Inflammatory macrophage (primary cell): Measurements from ENCODE around the gene NRG2.
A peak's percentile ranks its signal among the peaks of the same experiment; 100 is the strongest.

Source experiments
- DNase-seq, 2 donors: peaks; one replicate each; pipeline ENCODE4 v3.0.0-alpha.2; 2020 to 2022

Gene NRG2

DNA sequence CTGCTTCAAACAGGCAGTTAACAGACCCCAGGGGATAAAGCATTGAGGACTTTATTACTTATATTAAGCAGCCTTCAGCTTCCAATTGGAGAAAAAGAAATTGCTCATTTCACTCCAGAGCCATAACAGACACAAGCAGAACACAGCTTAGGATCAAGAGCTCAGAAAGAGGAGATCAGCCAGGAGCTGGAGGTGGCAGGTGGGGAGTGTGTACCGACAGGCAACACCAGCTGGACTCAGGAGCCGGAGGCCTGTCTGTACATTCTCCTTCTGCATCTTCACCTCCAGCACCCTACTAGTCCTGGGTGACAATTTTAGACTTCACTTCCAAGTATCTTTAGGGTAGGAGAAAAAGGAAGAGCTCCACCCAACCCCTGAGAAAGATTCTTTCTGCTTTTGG lies 35.8 kb downstream of the NRG2 start:
- no peak for DNase-seq

DNA sequence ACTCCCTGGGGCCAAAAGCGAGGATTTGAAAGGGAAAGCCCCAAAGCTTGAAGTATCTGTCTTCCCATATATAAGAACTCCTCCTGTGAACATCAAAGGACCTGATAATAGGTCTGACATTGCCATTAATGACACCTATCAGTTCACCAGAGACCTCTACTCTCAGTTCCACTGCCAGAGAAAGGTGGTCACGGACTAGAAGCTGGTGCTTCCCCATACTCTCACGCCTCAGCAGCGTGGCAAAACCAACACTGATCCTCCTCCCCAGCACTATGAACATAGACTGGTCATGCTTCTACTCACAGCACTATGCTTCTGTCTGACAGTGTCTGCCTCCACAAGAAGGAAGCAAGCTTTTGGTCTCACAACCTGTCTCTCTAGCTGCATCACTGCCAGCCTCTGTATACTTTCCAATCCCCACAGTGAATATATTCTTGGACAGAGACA lies 37.9 kb downstream of the NRG2 start:
- no peak for DNase-seq

DNA sequence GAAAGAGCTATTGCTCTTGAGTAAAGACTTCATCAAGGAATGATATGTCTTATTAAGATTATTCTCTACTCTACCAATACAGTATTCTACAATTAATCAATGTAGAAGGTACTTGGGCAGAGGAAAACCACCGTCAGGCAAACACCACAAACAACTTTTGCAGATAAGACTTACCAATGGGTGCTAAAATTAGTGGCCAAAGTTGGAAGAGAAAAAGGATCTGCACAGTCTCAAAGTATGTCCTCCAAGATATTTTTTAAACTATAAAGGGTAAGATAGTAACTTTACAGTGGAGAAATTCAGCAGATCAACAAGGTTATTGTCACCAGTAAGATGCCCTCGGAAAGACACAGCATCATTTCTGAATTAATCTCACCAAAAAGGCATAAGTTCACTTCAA lies 38.9 kb downstream of the NRG2 start:
- no peak for DNase-seq

DNA sequence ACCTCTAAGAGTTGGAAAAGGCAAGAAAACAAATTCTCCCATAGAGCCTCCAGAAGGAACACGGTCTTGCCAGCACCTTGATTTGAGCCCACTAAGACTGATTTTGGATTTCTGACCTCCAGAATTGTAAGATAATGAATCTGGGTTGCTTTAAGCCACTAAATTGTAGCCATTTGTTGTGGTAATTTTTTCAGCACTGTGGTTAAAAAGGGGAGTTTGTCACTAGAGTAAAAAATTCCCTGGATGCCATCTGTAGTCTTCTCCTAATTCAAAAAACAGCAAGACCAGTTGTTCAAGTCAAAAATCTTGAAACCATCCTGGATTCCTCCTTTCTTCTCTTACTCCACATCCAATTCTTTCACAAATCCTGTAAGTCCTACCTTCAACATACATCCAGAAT lies 39.6 kb downstream of the NRG2 start:
- DNase-seq, result no peak

DNA sequence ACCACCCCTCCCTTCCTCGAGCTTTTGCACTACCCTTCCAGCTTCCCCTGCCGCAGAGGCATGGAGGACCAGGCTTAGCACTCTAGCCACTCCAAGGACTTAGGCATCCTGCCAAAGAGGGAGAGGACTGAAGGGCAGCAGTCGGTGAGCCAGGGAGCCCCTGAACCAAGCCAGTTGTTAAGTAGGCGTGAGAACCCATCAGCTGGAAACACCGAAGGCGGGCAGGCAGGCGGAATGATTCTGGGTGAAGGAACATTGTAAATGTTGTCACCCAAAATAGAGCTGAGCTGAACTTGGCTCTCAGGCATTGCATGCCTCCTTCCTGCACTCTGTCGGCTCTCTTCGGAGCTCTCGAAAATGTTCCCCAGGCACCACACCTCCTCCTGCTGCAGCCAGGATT lies 42.8 kb downstream of the NRG2 start:
- no peak for DNase-seq

DNA sequence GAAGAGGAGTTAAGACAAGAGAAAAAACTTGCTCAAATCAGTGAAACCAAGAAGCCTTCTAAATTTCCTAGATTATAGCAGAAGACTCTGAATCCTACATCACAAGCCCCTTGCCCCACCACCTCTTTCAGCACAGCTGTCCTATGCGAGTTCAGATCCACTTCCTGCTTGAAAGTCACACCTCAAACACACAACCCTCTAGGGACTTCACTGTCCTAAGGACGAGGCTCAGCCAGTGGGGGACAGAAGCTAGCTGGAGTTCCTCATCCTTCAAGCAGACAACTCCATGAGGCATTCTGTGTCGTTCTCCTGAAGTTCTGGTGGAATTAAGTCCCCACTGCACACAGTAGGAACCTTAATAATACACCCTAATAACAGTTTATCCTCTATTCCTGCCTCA lies 44.3 kb downstream of the NRG2 start:
- no peak for DNase-seq

DNA sequence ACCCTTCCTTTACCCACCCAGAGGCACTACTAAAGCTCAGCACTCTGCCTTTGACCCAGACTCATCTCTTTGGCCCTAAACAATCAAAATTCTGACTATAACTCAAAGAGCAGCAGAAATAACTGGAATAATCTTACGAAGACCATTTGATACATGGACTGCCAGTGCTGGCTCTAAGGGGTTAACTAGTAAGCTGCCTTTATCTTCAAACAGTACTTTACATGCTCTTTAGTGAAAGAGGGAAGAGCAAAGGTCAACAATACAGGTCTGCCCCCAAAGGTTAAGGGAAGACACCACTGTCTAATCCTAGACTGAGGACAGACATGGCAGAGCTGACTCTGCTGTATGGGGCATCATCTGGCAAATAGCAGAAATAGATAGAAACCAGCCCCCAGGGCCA lies 45.8 kb downstream of the NRG2 start:
- no peak for DNase-seq

DNA sequence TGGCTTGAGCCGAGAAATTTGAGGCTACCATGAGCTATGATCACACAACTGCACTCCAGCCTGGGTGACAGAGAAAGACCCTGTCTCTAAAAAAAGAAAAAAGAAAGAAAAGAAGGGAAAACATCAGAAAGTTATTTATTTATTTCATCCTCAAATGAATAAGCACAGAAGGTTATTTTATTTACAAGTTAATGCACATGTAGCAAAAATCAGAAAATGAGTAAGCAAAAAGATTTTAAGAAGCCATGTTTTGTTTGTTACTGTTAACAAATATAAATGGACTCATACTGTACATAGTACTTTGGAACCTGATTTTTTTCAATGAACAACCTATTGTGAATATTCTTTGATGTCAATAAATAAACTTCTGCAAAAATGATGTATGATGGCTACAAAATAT lies 47.2 kb downstream of the NRG2 start:
- DNase-seq, result no peak

DNA sequence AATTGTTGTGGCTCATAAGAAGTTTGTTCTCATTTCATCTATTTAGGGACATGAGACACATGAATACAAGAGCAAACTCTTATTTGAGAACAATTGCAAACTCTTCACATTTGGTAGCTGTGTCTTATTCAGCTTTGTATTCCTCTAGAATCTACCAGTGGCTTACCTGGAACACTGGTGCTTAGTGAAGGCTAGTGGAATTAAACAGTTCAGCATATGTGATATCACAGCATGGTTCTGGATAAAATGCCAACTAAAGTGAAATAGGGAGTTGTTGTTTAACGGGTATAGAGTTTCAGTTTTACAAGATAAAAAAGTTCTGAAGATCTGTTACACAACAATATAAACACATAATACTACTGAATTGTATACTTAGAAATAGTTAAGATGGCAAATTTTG lies 48.9 kb downstream of the NRG2 start:
- DNase-seq, result no peak

DNA sequence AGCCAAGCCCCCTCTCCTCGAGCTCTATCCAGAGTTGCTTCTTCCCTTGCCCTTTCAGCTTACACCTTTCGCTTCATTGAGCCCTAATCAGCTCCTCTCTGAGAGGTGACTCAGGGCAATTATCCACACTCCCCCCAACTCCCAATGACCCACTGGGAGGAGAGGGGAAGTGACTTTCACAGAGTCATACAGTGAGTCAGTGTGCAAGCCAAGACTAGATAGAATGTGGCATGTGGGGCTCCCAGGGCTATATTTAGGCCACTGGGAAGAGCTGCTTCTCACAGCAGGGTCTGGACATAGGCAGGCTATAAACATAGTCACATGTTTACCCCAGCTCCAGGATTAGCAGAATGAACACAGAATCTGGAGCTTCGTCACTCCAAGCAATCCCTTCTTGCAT lies 57.4 kb downstream of the NRG2 start:
- DNase-seq, result peak in 1 of 2 donors; percentile 44

GRCh38 chr5:139985290-139985689 lies 57.8 kb downstream of the NRG2 start:
- DNase-seq, result peak in 1 of 2 donors; percentile 15

DNA sequence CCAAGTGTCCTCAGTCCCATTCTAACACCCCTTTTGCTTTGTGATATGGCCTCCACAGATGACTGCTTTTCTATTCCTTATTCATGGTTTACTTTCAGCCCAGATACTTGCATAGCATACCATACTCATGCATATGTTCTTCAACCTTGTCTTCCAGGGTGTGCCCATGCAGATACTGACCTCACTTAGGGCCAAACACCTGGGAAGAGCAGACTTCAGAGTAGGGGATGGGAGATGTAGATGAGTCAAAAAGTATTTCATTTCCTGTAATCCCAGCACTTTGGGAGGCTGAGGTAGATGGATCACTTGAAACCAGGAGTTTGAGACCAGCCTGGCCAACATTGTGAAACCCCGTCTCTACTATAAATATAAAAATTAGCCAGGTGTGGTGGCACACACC lies 58.3 kb downstream of the NRG2 start:
- no peak for DNase-seq

GRCh38 chr5:139982975-139983240 lies 60.2 kb downstream of the NRG2 start:
- no peak for DNase-seq

DNA sequence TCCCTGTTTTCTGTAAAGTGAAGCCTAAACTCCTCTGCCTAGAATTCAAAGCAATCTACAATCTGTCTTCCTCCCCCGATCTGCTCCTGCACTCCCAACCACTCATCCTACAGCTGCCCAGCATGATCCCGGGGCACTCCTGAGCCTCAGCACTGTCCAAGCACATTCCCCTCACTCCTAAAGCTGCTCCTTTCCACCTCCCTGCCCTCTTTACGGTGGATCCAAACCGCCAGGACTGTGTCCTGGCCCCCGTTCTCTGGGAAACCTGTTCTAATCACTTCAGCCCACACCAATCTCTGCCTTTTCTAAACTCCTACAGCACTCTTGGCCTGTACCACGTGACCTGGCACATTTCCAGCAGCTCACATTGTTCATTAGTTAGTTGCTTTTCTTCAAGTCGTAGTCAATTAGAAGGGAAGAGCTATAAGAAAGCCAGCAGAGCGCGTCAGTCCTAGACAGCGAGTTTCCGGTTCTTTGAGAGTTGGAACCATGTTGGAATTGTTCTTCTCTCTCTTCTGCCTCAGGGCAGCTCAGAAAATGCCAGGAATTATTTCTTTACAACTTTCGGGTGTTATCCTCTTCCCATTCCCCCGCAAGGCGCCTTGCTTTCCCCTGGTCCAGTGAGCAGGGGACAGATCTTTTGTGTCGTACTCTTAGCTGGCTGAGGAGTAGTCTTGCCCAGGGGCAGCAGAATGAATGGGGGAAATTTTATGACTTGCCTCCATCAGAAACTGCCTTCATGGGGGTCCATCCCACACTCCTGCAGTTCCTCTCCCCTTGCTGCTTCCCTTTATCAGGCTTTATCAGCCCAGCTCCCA lies 60.7 kb downstream of the NRG2 start:
- no peak for DNase-seq

DNA sequence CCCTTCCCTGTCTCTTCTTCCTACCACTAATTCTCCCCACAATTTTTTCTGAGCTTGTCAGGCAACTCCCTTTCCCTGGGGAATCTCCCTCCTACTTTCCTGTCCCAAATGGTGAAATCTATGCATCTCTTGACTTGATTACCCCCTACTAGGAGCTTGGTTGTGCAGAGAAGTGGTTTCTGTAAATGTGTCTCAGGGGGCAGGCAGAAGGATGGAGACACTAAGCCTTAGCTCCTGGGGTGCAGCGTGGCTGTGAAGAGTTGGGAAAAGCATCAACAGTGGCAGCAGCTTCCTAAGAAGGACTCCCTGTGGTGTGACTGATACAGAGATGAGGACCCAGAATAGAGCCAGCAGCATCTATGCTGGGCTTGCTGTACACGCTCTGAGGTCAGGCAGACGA lies 62.3 kb downstream of the NRG2 start:
- DNase-seq, result no peak

- no peak for DNase-seq
Measured at GRCh38 chr5:139979943-139980342, 63.2 kb downstream of the NRG2 start.

DNA sequence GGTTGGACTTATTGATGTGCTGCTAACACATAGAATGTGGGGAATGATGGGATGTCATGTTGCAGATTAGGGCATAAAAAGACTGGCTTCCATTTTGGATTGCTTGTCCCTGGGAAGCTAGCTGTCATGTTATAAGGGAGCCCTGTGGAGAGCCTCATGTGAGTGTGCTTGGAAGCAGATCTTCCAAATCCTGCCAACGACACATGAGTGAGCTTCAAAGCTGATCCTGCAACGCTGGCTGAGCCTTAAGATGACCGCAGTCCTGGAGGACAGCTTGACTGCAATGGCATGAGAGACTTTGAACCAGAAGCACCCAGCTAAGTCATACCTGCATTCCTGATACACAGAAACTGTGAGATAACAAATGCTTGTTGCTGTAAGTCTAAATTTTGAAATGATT lies 63.6 kb downstream of the NRG2 start:
- DNase-seq, result no peak

DNA sequence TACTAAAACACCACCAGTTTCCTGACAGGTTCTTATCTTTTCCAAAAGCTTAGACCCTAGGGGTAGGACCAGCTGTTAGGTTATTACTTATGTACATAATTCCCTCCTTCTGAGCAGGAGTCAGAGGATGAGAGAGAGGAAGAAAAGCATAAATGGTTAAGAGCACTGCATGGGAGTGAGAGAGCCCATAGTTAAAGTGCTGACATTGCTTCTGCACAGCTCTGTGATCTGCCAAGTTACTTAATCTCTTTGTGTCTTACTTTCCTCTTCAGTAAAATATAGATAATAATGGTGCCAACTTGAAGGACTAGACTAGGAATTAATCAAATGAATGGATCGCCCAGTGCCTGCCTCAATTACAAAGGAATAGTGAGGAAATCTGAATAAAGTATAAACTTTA lies 66.4 kb downstream of the NRG2 start:
- DNase-seq, result no peak

DNA sequence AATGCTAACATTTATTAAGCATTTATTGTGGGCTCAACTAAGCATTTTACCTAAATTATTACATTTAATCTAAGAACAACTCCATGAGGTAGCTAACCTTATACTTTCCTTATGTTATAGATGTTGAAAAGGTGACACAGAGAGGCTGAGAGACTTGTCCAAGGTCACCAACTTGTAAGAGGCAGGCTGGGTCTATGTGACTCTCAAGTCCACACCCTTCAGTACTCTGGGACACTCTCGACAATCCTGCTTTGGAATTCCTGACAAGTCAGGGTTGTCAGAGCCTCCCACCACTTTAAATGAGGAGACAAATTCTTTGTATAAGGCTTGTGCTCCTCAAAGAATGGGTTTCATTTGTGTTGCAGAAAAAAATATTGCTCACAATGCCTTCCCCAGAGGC lies 67.2 kb downstream of the NRG2 start:
- DNase-seq, result no peak

DNA sequence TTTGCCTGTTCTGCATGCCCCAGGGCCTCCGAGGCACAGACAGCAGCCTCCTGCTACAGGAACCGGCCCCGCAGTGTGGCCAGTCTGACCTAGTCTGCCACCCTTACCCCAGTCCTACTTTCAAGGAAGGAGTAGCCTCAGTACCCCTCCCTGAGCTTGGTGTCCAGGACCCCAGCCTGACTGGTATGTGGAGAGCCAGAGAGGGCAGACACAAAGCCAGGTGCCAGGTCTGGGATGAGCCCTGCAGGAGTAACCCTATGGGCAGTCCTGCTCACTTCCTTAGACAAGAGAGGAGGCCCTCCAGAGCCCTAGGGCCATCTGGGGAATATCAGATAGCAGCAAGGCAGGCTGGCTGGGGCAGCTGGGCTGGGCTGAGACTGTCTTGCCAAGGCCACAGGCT lies 67.8 kb downstream of the NRG2 start:
- no peak for DNase-seq

GRCh38 chr5:139974661-139975060 lies 68.4 kb downstream of the NRG2 start:
- no peak for DNase-seq

DNA sequence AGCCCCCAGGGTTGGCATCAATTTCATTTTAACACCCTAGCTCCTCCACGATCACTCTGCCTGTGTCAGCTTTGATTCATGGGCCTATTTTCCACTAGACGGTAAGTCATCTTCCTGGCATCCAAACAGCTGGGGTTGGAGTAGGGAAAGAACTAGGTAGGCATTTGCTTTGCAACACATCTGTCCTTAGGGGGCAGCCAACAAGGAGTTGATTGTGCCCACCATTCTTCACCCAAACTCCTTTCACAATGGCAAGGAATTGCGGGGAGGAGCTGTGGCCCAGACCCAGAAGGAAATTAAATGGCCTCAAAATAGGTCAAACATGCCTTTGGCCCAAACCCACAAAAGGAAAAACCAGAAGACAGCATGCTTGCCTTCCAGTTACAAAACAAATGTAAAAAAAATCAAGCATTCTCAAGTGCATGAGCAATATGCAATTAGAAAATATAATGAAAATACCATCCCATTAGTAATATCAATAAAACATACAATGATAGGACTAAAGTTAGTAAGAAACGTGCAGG lies 71.8 kb downstream of the NRG2 start:
- no peak for DNase-seq

DNA sequence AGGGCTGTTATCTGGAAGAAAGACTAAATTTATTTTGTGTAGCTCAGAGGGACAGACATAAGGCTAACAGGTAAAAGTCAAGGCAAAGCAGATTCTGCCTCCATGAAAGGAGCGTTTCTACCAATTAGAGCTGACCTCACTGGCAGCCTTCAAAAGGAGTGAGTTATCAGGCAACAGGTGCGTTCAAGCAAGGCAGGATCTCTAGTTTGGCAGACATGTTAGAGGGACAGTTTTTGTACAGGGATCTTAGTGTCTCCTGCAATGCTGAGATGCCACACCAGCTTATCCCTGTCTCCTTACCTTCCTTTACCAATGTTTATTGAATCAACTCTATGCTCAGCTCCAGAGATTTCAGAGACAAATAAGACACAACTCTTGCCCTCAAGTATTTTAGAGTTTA lies 73.8 kb downstream of the NRG2 start:
- DNase-seq, result no peak

DNA sequence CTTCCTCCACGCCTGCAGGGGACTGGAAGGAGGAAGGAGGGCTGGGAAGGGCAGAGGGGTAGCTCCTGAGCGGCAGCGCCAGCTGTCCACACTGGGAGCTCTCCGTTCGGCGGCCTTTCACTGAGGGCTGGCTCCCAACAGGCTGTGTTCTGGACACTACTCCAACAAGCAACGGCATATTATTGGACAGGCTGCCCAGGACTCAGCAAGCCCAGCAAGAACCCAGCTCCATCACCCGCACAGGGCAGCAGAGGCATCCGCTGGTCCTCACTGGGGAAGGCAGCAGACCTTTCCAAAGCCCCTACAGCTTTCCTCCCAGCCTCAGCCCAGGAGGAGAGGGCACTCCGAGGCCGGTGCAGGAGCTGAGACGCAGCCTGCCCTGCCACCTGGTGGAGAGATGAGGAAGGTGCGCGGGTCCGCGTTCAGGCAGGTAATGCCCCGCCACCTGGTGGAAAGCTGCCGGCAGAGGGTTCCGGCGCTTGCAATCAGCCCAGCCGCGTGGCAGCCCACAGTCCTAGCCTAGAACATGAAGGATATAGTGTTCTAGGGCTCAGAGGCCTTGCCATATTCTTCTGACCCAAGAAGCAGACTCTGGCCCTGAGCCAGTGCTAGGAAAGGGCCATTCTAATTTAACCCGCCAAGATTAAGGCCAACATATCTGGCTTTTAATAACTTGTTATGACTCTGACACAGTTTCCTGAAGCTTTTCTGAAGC lies 74.4 kb downstream of the NRG2 start:
- DNase-seq, result peak; percentile 73 to 76
